Skin epidermis (tissue), 12 donors: ENCODE measurements around the gene TMCO1.
"Not testable (repeated sequence)": the region's sequence is repeated elsewhere in the genome, so short reads cannot be mapped to it uniquely, and the experiment has no call there.

Source experiments
- H3K27ac ChIP-seq, 21 experiments: fragments of 200-600 bp; sonication (generic) in 11 of 21; one replicate each; pipeline ENCODE4 v1.5.0; 2020; ENCODE audit warnings: mild to moderate bottlenecking in 3 of 21, inconsistent platforms in 2 of 21, moderate library complexity in 2 of 21
- H3K4me3 ChIP-seq, 7 experiments: fragments of 200-600 bp; sonication (generic) in 2 of 7; one replicate each; pipeline ENCODE4 v1.5.0; 2020; ENCODE audit warnings: inconsistent platforms in 2 of 7, mild to moderate bottlenecking in 2 of 7, moderate library complexity in 1 of 7

Gene TMCO1

GRCh38 chr1:165748550-165748949 is 20.1 kb downstream of the TMCO1 start:
- Histone ChIP-seq H3K27ac (no peak overlapping the region), H3K4me3 (no peak overlapping the region)

- H3K4me3 ChIP-seq, result no peak overlapping the region
- no peak overlapping the region for H3K27ac ChIP-seq
Observed at GRCh38 chr1:165747632-165748447, 20.8 kb downstream of the TMCO1 start.

GRCh38 chr1:165744913-165745312 is 23.8 kb downstream of the TMCO1 start:
- H3K27ac ChIP-seq, result not testable (repeated sequence)

GRCh38 chr1:165742194-165742593 is 26.5 kb downstream of the TMCO1 start:
- H3K4me3 ChIP-seq, result no peak overlapping the region
- H3K27ac ChIP-seq, result no peak overlapping the region

More at GRCh38 chr1:165744913-165745312, 23.8 kb downstream of the TMCO1 start:
- H3K4me3 ChIP-seq, result not testable (repeated sequence)

- H3K4me3 ChIP-seq, result no peak overlapping the region
- no peak overlapping the region for H3K27ac ChIP-seq
Observed at GRCh38 chr1:165738794-165739193, 29.9 kb downstream of the TMCO1 start.

- H3K27ac ChIP-seq, result no peak overlapping the region
- H3K4me3 ChIP-seq, result no peak overlapping the region
Observed at GRCh38 chr1:165737196-165737595, 31.5 kb downstream of the TMCO1 start.

GRCh38 chr1:165734906-165735305 is 33.8 kb downstream of the TMCO1 start:
- Histone ChIP-seq H3K4me3 (no peak overlapping the region), H3K27ac (no peak overlapping the region)

- Histone ChIP-seq H3K27ac (no peak overlapping the region), H3K4me3 (no peak overlapping the region)
Observed at GRCh38 chr1:165726841-165727240, 41.8 kb downstream of the TMCO1 start.

GRCh38 chr1:165726169-165726568 is 42.5 kb downstream of the TMCO1 start:
- no peak overlapping the region for H3K27ac ChIP-seq
- H3K4me3 ChIP-seq, result no peak overlapping the region

- no peak overlapping the region for H3K4me3 ChIP-seq
- H3K27ac ChIP-seq, result no peak overlapping the region
Observed at GRCh38 chr1:165717918-165718515, 50.7 kb downstream of the TMCO1 start.

GRCh38 chr1:165716265-165717051 is 52.2 kb downstream of the TMCO1 start:
- not testable (repeated sequence) for H3K27ac ChIP-seq, H3K4me3 ChIP-seq

- no peak overlapping the region for H3K27ac ChIP-seq
- no peak overlapping the region for H3K4me3 ChIP-seq
Observed at GRCh38 chr1:165712764-165713163, 55.9 kb downstream of the TMCO1 start.

- H3K4me3 ChIP-seq, result no peak overlapping the region
- H3K27ac ChIP-seq, result no peak overlapping the region
Observed at GRCh38 chr1:165707984-165708706, 60.5 kb downstream of the TMCO1 start.

- Histone ChIP-seq H3K27ac (no peak overlapping the region), H3K4me3 (no peak overlapping the region)
Observed at GRCh38 chr1:165703648-165704047, 65.0 kb downstream of the TMCO1 start.

- H3K4me3 ChIP-seq, H3K27ac ChIP-seq: not testable (repeated sequence)
Observed at GRCh38 chr1:165701922-165702321, 66.7 kb downstream of the TMCO1 start.

GRCh38 chr1:165699577-165699976 is 69.1 kb downstream of the TMCO1 start:
- Histone ChIP-seq H3K27ac (no peak overlapping the region), H3K4me3 (no peak overlapping the region)

- Histone ChIP-seq H3K4me3 (peak overlapping the region; percentile 64 to 92 (median 79)), H3K27ac (peak overlapping the region in 20 of 21 experiments; percentile 60 to 99 (median 94))
Observed at GRCh38 chr1:165698761-165699052, 70.0 kb downstream of the TMCO1 start.

GRCh38 chr1:165697881-165698760 is 70.5 kb downstream of the TMCO1 start, which contains the start of gene ALDH9A1:
Gene ALDH9A1 (minus strand): TSS chr1:165698562. CDS start chr1:165698558, 4 bp downstream.
- Histone ChIP-seq H3K4me3 (peak within 1 kb of the TSS; percentile 64 to 92 (median 79)), H3K27ac (peak within 1 kb of the TSS; percentile 73 to 99 (median 94))

- Histone ChIP-seq H3K4me3 (peak overlapping the region; percentile 64 to 92 (median 79)), H3K27ac (peak overlapping the region; percentile 73 to 99 (median 94))
Observed at GRCh38 chr1:165697491-165697880, 71.2 kb downstream of the TMCO1 start.
